H1 (cell line): ENCODE results near the gene CMTM1. TPM values are rescaled to one million over a fixed set of nuclear protein-coding genes. Genes with fewer than 3 reads are reported as not detected.

Source experiments
- CTBP2 ChIP-seq: IDR thresholded peaks from 2 replicates; pipeline ENCODE4 v1.7.0; 2011; ENCODE audit warnings: borderline replicate concordance, mild to moderate bottlenecking, moderate library complexity, mixed read lengths, low read length; ENCODE audit not compliant: insufficient read depth, insufficient read length
- CTCF ChIP-seq, 3 experiments: IDR thresholded peaks; 1 replicate in 2 of 3; 2 replicates in 1 of 3; pipeline versions ENCODE4 v1.5.1 to v1.6.1; 2011; ENCODE audit warnings: low read length in 3 of 3, mild to moderate bottlenecking in 3 of 3, inconsistent platforms in 2 of 3, low read depth in 1 of 3, moderate library complexity in 1 of 3; ENCODE audit not compliant: insufficient read depth in 1 of 3; ENCODE audit errors: control extremely low read depth in 1 of 3
- RAD21 ChIP-seq, 2 experiments: IDR thresholded peaks in 1 of 2; conservative IDR thresholded peaks in 1 of 2; 2 replicates each; pipeline ENCODE4 v1.6.1; 2011; ENCODE audit warnings: low read depth in 2 of 2, low read length in 2 of 2, improper control_type of control experiment in 1 of 2, inconsistent platforms in 1 of 2, mild to moderate bottlenecking in 1 of 2, moderate library complexity in 1 of 2
- SIN3A ChIP-seq, 2 experiments: IDR thresholded peaks in 1 of 2; conservative IDR thresholded peaks in 1 of 2; 2 replicates each; pipeline ENCODE4 v1.6.1; 2011 to 2012; ENCODE audit warnings: low read length in 2 of 2, improper control_type of control experiment in 1 of 2, low read depth in 1 of 2, mild to moderate bottlenecking in 1 of 2
- TCF12 ChIP-seq: IDR thresholded peaks from 2 replicates; pipeline ENCODE4 v1.6.1; 2011; ENCODE audit warnings: low read depth, mild to moderate bottlenecking, low read length
- TEAD4 ChIP-seq: IDR thresholded peaks from 2 replicates; pipeline ENCODE4 v1.6.1; 2012; ENCODE audit warnings: low read depth, low read length, inconsistent platforms, mixed read lengths
- polyA plus RNA-seq, 7 experiments: library from polyadenylated mRNA; depleted of rRNA in 3 of 7; stranded (reverse) in 5 of 7; unstranded in 2 of 7; fragments of >200 nt in 5 of 7; fragments of 200-250 nt in 2 of 7; gene quantifications; 1 replicate in 5 of 7; 2 replicates in 1 of 7; 4 replicates in 1 of 7; pipeline versions ENCODE4 v1.2.1 to v1.2.3, GENCODE V29; 2011 to 2013; ENCODE audit warnings: missing spikeins in 2 of 7, mixed read lengths in 2 of 7
- total RNA-seq: library from RNA; stranded (reverse); fragmentation: NEBNext Ultra II Directional; extraction: Animal tissue kit (Norgen Biotek cat#: 25700); gene quantifications from 2 replicates; pipeline ENCODE4 v1.2.1, GENCODE V29; 2021

The CMTM1 gene
- total and polyA plus RNA-seq, 2 of the 8 experiments (the other 6 are each of a cell fraction or from before 2014, with no cell fraction given): 1.2 to 2.0 TPM

- TF ChIP-seq CTCF (IDR thresholded peaks at IDR 0.05; ENCODE audit: control extremely low read depth in 1 of 3, insufficient read depth in 1 of 3, low read depth in 1 of 3, low read length in 3 of 3) (peak; percentile 89 to 99 (median 94)), RAD21 (IDR thresholded peaks at IDR 0.05 in 1 of 2, conservative IDR thresholded peaks at IDR 0.05 in 1 of 2; ENCODE audit: low read depth in 2 of 2, low read length in 2 of 2) (peak; percentile 93 to 94), TCF12 (no peak), SIN3A (conservative IDR thresholded peaks at IDR 0.05 in 1 of 2, IDR thresholded peaks at IDR 0.05 in 1 of 2; ENCODE audit: low read depth in 1 of 2, low read length in 2 of 2) (no peak), CTBP2 (no peak), TEAD4 (peak; percentile 15; the same call in 1 of the 2 replicates)
Measured at GRCh38 chr16:66588981-66589713, 22.9 kb downstream of the CMTM1 start (continued).
